HEK293T (cell line): ENCODE data around the gene IFRD2.

Source experiments
- ARNT ChIP-seq: fragments of 450-650 bp; IDR thresholded peaks from 2 replicates; pipeline ENCODE4 v1.6.1; 2017; ENCODE audit warnings: mild to moderate bottlenecking
- BHLHE40 ChIP-seq: fragments of 450-650 bp; IDR thresholded peaks from 2 replicates; pipeline ENCODE4 v1.6.1; 2016; ENCODE audit warnings: mild to moderate bottlenecking, moderate library complexity, borderline replicate concordance
- ELF4 ChIP-seq: fragments of 450-650 bp; IDR thresholded peaks from 2 replicates; pipeline ENCODE4 v1.6.1; 2017; ENCODE audit warnings: antibody characterized with exemption
- FOXA1 ChIP-seq: fragments of 450-650 bp; IDR thresholded peaks from 2 replicates; pipeline ENCODE4 v1.6.1; 2016; ENCODE audit warnings: mild to moderate bottlenecking
- FOXK2 ChIP-seq: fragments of 450-650 bp; IDR thresholded peaks from 2 replicates; pipeline ENCODE4 v1.6.1; 2016; ENCODE audit warnings: mild to moderate bottlenecking
- FOXM1 ChIP-seq: fragments of 450-650 bp; IDR thresholded peaks from 2 replicates; pipeline ENCODE4 v1.6.1; 2017; ENCODE audit warnings: mild to moderate bottlenecking, borderline replicate concordance
- HDGF ChIP-seq: fragments of 450-650 bp; IDR thresholded peaks from 2 replicates; pipeline ENCODE4 v1.6.1; 2017; ENCODE audit warnings: antibody characterized with exemption, borderline replicate concordance
- PKNOX1 ChIP-seq: fragments of 450-650 bp; IDR thresholded peaks from 2 replicates; pipeline ENCODE4 v1.6.1; 2016
- SUZ12 ChIP-seq: fragments of 450-650 bp; IDR thresholded peaks from 2 replicates; pipeline ENCODE4 v1.6.1; 2016; ENCODE audit warnings: mild to moderate bottlenecking
- TARDBP ChIP-seq: fragments of 450-650 bp; IDR thresholded peaks from 2 replicates; pipeline ENCODE4 v1.6.1; 2016
- ZNF384 ChIP-seq: fragments of 450-650 bp; IDR thresholded peaks from 2 replicates; pipeline ENCODE4 v1.6.1; 2016

- TF ChIP-seq FOXA1 (no peak), ZNF384 (no peak), TARDBP (no peak), ARNT (no peak), FOXM1 (no peak), PKNOX1 (no peak), SUZ12 (no peak), HDGF (no peak), BHLHE40 (no peak), ELF4 (no peak), FOXK2 (no peak)
These were observed 1.0 kb upstream of the IFRD2 start for GRCh38 chr3:50293079-50293801.
